Endothelial cell of umbilical vein (primary cell): ENCODE data around the gene TENT4B. TPM values are rescaled to one million over a fixed set of nuclear protein-coding genes. Genes with fewer than 3 reads are reported as not detected.

Experiments used
- BruUV-seq: library from RNA; stranded (reverse); fragments of 400-500 nt; replicated peaks from 2 replicates; lab custom pipeline; 2021; lab: Mats Ljungman, UMichigan
- CTCF ChIA-PET: fragments of 300-600, 350-600 bp; sonication (Branson Sonifier 250); formaldehyde crosslinking; loops from one replicate; lab custom pipeline; 2021; ENCODE audit warnings: antibody characterized with exemption, inconsistent platforms; lab: Charles Lee
- POLR2A ChIA-PET: fragments of 300-600, 350-600 bp; sonication (Branson Sonifier 250); formaldehyde crosslinking; loops from one replicate; lab custom pipeline; 2021; ENCODE audit warnings: antibody characterized with exemption, inconsistent platforms; lab: Charles Lee
- DNase-seq: peaks from one replicate; pipeline ENCODE4 v3.0.0-alpha.2; 2011; ENCODE audit warnings: low read depth, low spot score
- FAIRE-seq: peaks from 2 replicates; lab custom pipeline; 2011; peaks lifted over from hg19 to GRCh38; lab: Jason Lieb, UNC
- H2AFZ ChIP-seq: 2 replicates; pipeline ENCODE4 v1.6.0; 2012; ENCODE audit warnings: low read depth, low read length, control low read depth, inconsistent platforms
- H3K27ac ChIP-seq: 2 replicates; pipeline ENCODE4 v1.5.1; 2011; ENCODE audit warnings: low read depth, mild to moderate bottlenecking, control low read depth, low read length, moderate library complexity; ENCODE audit not compliant: insufficient read depth
- H3K27me3 ChIP-seq, 2 experiments: 2 replicates each; pipeline versions ENCODE4 v1.6.0 to v1.6.1; 2011; ENCODE audit warnings: low read length in 2 of 2, mixed read lengths in 1 of 2; ENCODE audit not compliant: control insufficient read depth in 2 of 2, insufficient read depth in 2 of 2
- H3K36me3 ChIP-seq, 2 experiments: 2 replicates in 1 of 2; 3 replicates in 1 of 2; pipeline ENCODE4 v1.5.1; 2011; ENCODE audit warnings: low read length in 2 of 2, mild to moderate bottlenecking in 1 of 2, moderate library complexity in 1 of 2; ENCODE audit not compliant: control insufficient read depth in 2 of 2, insufficient read depth in 2 of 2; ENCODE audit errors: extremely low read depth in 1 of 2
- H3K4me1 ChIP-seq: 3 replicates; pipeline ENCODE4 v1.5.1; 2011; ENCODE audit warnings: mild to moderate bottlenecking, low read length; ENCODE audit not compliant: control insufficient read depth, insufficient read depth; ENCODE audit errors: extremely low read depth
- H3K4me2 ChIP-seq: 2 replicates; pipeline ENCODE4 v1.6.1; 2011; ENCODE audit warnings: low read length, control low read depth, mixed read lengths; ENCODE audit not compliant: insufficient read depth
- H3K4me3 ChIP-seq, 3 experiments: fragments of 200-600 bp in 1 of 3; sonication (generic), shearing (Covaris generic) in 1 of 3; replicated peaks in 1 of 3; 2 replicates each; pipeline ENCODE4 v1.5.1; 2011 to 2016; ENCODE audit warnings: control low read depth in 3 of 3, low read length in 3 of 3, mild to moderate bottlenecking in 2 of 3, inconsistent platforms in 1 of 3, low read depth in 1 of 3, moderate library complexity in 1 of 3; ENCODE audit not compliant: insufficient read depth in 1 of 3
- H3K79me2 ChIP-seq: 2 replicates; pipeline ENCODE4 v1.6.0; 2012; ENCODE audit warnings: low read length, inconsistent platforms; ENCODE audit not compliant: control insufficient read depth, insufficient read depth
- H3K9ac ChIP-seq: replicated peaks from 2 replicates; pipeline ENCODE3; 2011; ENCODE audit warnings: low read length, control low read depth; ENCODE audit not compliant: insufficient read depth; ENCODE audit errors: extremely low read depth
- H3K9me1 ChIP-seq: replicated peaks from 3 replicates; pipeline ENCODE4 v1.6.0; 2011; ENCODE audit warnings: mild to moderate bottlenecking, low read length; ENCODE audit not compliant: control insufficient read depth, insufficient read depth; ENCODE audit errors: extremely low read depth
- H3K9me3 ChIP-seq: replicated peaks from 2 replicates; pipeline ENCODE4 v1.5.1; 2012; ENCODE audit warnings: low read length, inconsistent platforms; ENCODE audit not compliant: control insufficient read depth, insufficient read depth
- H4K20me1 ChIP-seq: replicated peaks from 2 replicates; pipeline ENCODE3; 2011; ENCODE audit warnings: mild to moderate bottlenecking, low read length; ENCODE audit not compliant: control insufficient read depth, insufficient read depth; ENCODE audit errors: extremely low read depth
- EZH2 ChIP-seq: IDR thresholded peaks from 2 replicates; pipeline ENCODE4 v1.6.1; 2012; ENCODE audit warnings: borderline replicate concordance, low read depth, mild to moderate bottlenecking, moderate library complexity, low read length, inconsistent platforms; ENCODE audit not compliant: severe bottlenecking
- FOS ChIP-seq: IDR thresholded peaks from 2 replicates; pipeline ENCODE4 v1.6.1; 2011; ENCODE audit warnings: mild to moderate bottlenecking, low read length, moderate library complexity, borderline replicate concordance; ENCODE audit not compliant: insufficient read depth
- GATA2 ChIP-seq: IDR thresholded peaks from 2 replicates; pipeline ENCODE4 v1.7.0; 2011; ENCODE audit warnings: low read depth, mild to moderate bottlenecking, moderate library complexity, mixed read lengths, low read length; ENCODE audit not compliant: insufficient read length, insufficient read depth
- JUN ChIP-seq: IDR thresholded peaks from 2 replicates; pipeline ENCODE4 v1.6.1; 2011; ENCODE audit warnings: borderline replicate concordance, low read depth; ENCODE audit not compliant: insufficient read length, insufficient read depth
- MYC ChIP-seq: IDR thresholded peaks from one replicate; pipeline ENCODE4 v1.6.1; 2011; ENCODE audit warnings: mild to moderate bottlenecking, low read depth, low read length
- POLR2A ChIP-seq: IDR thresholded peaks from 2 replicates; pipeline ENCODE4 v1.6.1; 2012; ENCODE audit warnings: low read depth, mild to moderate bottlenecking, control low read depth, low read length
- POLR2AphosphoS5 ChIP-seq: IDR thresholded peaks from 2 replicates; pipeline ENCODE4 v1.6.1; 2012; ENCODE audit warnings: low read depth, mild to moderate bottlenecking, control low read depth, low read length, moderate library complexity; ENCODE audit not compliant: insufficient read depth
- dilution Hi-C: fragments of 300-500 bp; cut with MboI; formaldehyde crosslinking; loops from one replicate; pipeline ENCODE4 v1.15.0; 2019; ENCODE audit warnings: low sequenced_read_pairs; ENCODE audit not compliant: extremely low pct_ligation_motif_present
- intact Hi-C: fragments of 100-400 bp; cut with micrococcal nuclease; formaldehyde crosslinking; loops from one replicate; pipeline ENCODE4 v1.10.0; 2022
- polyA plus RNA-seq, 4 experiments: library from polyadenylated mRNA; depleted of rRNA in 3 of 4; stranded (reverse) in 3 of 4; unstranded in 1 of 4; fragments of >200 nt; gene quantifications; 2 replicates each; pipeline versions ENCODE4 v1.2.1 to v1.2.3, GENCODE V29; 2011 to 2012; ENCODE audit warnings: missing spikeins in 1 of 4
- total RNA-seq: library from RNA; stranded (reverse); gene quantifications from 2 replicates; pipeline ENCODE4 v1.2.3, GENCODE V29; 2021
- TF ChIP-seq, protein P1 (sequence below): IDR thresholded peaks from 2 replicates; pipeline ENCODE4 v1.6.1; 2011; ENCODE audit not compliant: insufficient read depth, insufficient read length
- TF ChIP-seq, protein P2 (sequence below), 2 donors: IDR thresholded peaks; 1 replicate in 1 of 2; 2 replicates in 1 of 2; pipeline ENCODE4 v1.5.1; 2011; ENCODE audit warnings: low read length in 2 of 2, mild to moderate bottlenecking in 2 of 2, moderate library complexity in 2 of 2, control low read depth in 1 of 2, inconsistent platforms in 1 of 2, low read depth in 1 of 2; ENCODE audit not compliant: insufficient read depth in 1 of 2; ENCODE audit errors: extremely low read depth in 1 of 2

TENT4B gene
- total and polyA plus RNA-seq, 2 donors (not counting 3 experiments of a cell fraction or from before 2014, with no cell fraction given): 4.2 to 13.1 TPM

DNA sequence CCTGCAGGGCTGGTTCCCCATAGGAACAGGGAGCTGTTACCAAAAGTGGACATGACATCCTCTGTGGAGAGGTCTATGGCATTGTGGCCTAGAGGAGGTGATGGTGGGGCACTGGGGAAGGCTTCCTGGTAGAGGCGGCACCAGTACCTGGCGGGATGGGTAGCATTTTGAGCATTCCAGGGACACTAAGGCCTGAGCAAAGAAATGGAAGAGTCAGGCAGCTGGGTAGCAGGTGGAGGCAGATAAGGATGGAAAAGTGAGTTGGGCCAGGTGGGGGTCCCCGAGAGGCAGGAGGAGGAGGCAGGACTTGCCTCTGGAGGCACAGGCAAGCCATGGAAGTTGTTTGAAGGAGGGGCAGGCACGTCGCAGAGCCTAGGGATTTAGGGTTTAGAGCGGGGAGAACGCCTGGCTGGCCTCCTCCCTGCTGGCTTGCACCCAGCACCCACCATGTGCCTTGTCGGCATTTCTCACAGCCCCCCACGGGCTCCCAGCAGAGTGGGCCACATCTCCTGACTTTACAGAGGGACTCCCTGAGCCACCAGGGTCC is 108.1 kb downstream of the TENT4B start:
- no peaks in the 10 kb centered on the region for H3K79me2 ChIP-seq
- dilution Hi-C loops (no loop called here), intact Hi-C loops (no loop called here)
- no peaks in the 10 kb centered on the region for H3K27me3 ChIP-seq
- no peak overlapping the region for H3K4me2 ChIP-seq
- CTCF ChIA-PET: interaction anchor here (1.0 kb wide), 1 partner anchor 51 kb away, joined by 3 read pairs; no protein-coding TSS in a partner anchor
- no peaks in the 10 kb centered on the region for H4K20me1 ChIP-seq
- BruUV-seq: no TSS peak
- H3K36me3 ChIP-seq: no peaks in the 10 kb centered on the region
- FAIRE-seq (no peak), DNase-seq (no peak)
- TF ChIP-seq EZH2 (no peak), GATA2 (no peak), FOS (no peak)
- no peak overlapping the region for H3K4me3 ChIP-seq
- H2AFZ ChIP-seq: no peak overlapping the region
- no peak overlapping the region for H3K27ac ChIP-seq
- no peaks in the 10 kb centered on the region for H3K9me3 ChIP-seq
- H3K9ac ChIP-seq: no peak overlapping the region
- POLR2A ChIA-PET: no interaction called here
- no peaks in the 10 kb centered on the region for H3K9me1 ChIP-seq
- no peaks in the 10 kb centered on the region for H3K4me1 ChIP-seq

DNA sequence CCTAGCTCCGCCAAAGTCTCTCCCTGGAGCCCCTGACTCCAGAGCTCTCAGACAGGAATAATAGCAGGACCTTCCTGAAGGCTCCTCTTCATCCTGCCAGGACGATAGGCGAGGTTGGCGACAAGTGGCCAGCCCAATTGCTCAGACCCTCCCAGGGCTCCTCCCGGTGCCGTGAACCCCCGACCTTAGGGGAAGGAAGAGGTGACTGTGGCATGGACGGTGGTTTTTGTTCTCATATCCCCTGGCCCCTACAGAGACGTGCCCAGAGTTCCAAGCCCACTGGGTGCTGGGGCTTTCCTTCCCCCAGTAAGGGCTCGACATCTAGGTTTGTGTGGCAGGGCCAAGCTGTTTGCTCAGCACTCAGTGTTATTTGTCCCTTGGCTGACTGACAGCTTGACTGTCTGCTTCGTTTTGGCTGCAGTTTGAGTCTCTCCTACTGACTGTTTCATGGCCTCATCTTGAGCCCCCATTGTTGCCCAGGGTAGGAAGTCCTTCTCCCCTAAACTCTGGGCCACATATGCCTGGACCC is 108.7 kb downstream of the TENT4B start:
- Histone ChIP-seq H2AFZ (no peak overlapping the region), H3K4me2 (no peak overlapping the region), H3K4me3 (no peak overlapping the region), H3K9me1 (no peaks in the 10 kb centered on the region), H3K27ac (no peak overlapping the region), H3K9ac (no peak overlapping the region), H3K36me3 (no peaks in the 10 kb centered on the region), H3K4me1 (peaks cover 5% of the 10 kb centered on the region), H3K27me3 (no peaks in the 10 kb centered on the region), H3K9me3 (no peaks in the 10 kb centered on the region), H3K79me2 (no peaks in the 10 kb centered on the region), H4K20me1 (no peaks in the 10 kb centered on the region)
- BruUV-seq: no TSS peak
- ChIA-PET CTCF (interaction anchor here (1.0 to 1.8 kb wide), 2 partner anchors 51 to 545 kb away, joined by 3 to 4 read pairs; no protein-coding TSS in a partner anchor), POLR2A (no interaction called here)
- dilution Hi-C loops: no loop called here
- FAIRE-seq: no peak
- intact Hi-C loops: no loop called here
- no peak for DNase-seq
- TF ChIP-seq JUN: no peak
- TF ChIP-seq POLR2AphosphoS5: no peak
- TF ChIP-seq MYC: no peak
- TF ChIP-seq, protein P1, sequence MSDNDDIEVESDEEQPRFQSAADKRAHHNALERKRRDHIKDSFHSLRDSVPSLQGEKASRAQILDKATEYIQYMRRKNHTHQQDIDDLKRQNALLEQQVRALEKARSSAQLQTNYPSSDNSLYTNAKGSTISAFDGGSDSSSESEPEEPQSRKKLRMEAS: no peak
- TF ChIP-seq FOS: no peak
- no peak for TF ChIP-seq GATA2
- TF ChIP-seq, protein P2, sequence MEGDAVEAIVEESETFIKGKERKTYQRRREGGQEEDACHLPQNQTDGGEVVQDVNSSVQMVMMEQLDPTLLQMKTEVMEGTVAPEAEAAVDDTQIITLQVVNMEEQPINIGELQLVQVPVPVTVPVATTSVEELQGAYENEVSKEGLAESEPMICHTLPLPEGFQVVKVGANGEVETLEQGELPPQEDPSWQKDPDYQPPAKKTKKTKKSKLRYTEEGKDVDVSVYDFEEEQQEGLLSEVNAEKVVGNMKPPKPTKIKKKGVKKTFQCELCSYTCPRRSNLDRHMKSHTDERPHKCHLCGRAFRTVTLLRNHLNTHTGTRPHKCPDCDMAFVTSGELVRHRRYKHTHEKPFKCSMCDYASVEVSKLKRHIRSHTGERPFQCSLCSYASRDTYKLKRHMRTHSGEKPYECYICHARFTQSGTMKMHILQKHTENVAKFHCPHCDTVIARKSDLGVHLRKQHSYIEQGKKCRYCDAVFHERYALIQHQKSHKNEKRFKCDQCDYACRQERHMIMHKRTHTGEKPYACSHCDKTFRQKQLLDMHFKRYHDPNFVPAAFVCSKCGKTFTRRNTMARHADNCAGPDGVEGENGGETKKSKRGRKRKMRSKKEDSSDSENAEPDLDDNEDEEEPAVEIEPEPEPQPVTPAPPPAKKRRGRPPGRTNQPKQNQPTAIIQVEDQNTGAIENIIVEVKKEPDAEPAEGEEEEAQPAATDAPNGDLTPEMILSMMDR (IDR thresholded peaks at IDR 0.05; ENCODE audit: extremely low read depth in 1 of 2, insufficient read depth in 1 of 2, low read depth in 1 of 2, low read length in 2 of 2): no peak
- TF ChIP-seq POLR2A: no peak
